Measurements from ENCODE around the gene IFFO2. TPM values are rescaled to one million over a fixed set of nuclear protein-coding genes. Genes with fewer than 3 reads are reported as not detected.

IFFO2 gene
- total RNA-seq, 1 experiment from 2014 or later = 15.6 TPM

- H2AFZ ChIP-seq (ENCODE audit: low read depth, low read length, poor library complexity, severe bottlenecking) = no peak overlapping the region
- no peak overlapping the region for H3K4me3 ChIP-seq (replicated peaks in 1 of 2; ENCODE audit: low read depth in 1 of 2, low read length in 2 of 2)
- no TSS peak for BruUV-seq (replicated peaks)
- H3K9me3 ChIP-seq (ENCODE audit: control insufficient read depth in 1 of 2, insufficient read depth in 1 of 2, low read depth in 1 of 2, low read length in 2 of 2) = no peaks in the 10 kb centered on the region
- H3K79me2 ChIP-seq (ENCODE audit: insufficient read depth, low read length) = peaks cover 62% of the 10 kb centered on the region
- no peaks in the 10 kb centered on the region for H3K27me3 ChIP-seq (ENCODE audit: insufficient read depth, low read length)
- intact Hi-C loops (cut with micrococcal nuclease) = no loop called here
- ATAC-seq = no peak
- H3K27ac ChIP-seq (ENCODE audit: low read depth, low read length) = peak overlapping the region; percentile 17; the same call in 1 of the 2 replicates
- H3K36me3 ChIP-seq (ENCODE audit: control insufficient read depth in 1 of 2, insufficient read depth in 2 of 2, low read length in 2 of 2) = no peaks in the 10 kb centered on the region
- H3K9me2 ChIP-seq (ENCODE audit: insufficient read depth) = no peaks in the 10 kb centered on the region
- peaks cover 36 to 58% of the 10 kb centered on the region in 2 experiments for H3K4me1 ChIP-seq (ENCODE audit: control insufficient read depth in 1 of 2, insufficient read depth in 2 of 2, low read length in 2 of 2)
- no peak overlapping the region for H3K9ac ChIP-seq (ENCODE audit: low read length)
- no peak overlapping the region; the same call in 1 of the 2 replicates for H3K4me2 ChIP-seq (ENCODE audit: low read length)
- ChIA-PET CTCF (interaction anchor here (1.0 to 2.1 kb wide), 3 partner anchors 10 to 16 kb away, joined by 5 to 14 read pairs (median 5); no protein-coding TSS in a partner anchor), POLR2A (no interaction called here), RAD21 (ENCODE audit: low non-redundant PET in 1 of 2, low total read pairs in 2 of 2, uncharacterized antibody in 2 of 2, unreplicated experiment in 2 of 2) (no interaction called here)
- DNase-seq (ENCODE audit: low read depth, low spot score) = no peak
- no peak for TF ChIP-seq JUND (IDR thresholded peaks at IDR 0.05)
- no peak for TF ChIP-seq MAX (IDR thresholded peaks at IDR 0.05)
- TF ChIP-seq EGR1 (IDR thresholded peaks at IDR 0.05; ENCODE audit: low read depth) = no peak
- no peak for TF ChIP-seq POLR2A (IDR thresholded peaks at IDR 0.05; ENCODE audit: borderline replicate concordance, extremely low read depth, insufficient read depth, insufficient read length)
- no peak for TF ChIP-seq EZH2phosphoT487 (IDR thresholded peaks at IDR 0.05; ENCODE audit: borderline replicate concordance)
- TF ChIP-seq FOSL1 (IDR thresholded peaks at IDR 0.05; ENCODE audit: low read depth) = no peak
- no peak for TF ChIP-seq YY1 (IDR thresholded peaks at IDR 0.05; ENCODE audit: extremely low read depth, insufficient replicate concordance, low read depth, low read length)
- TF ChIP-seq SRF (IDR thresholded peaks at IDR 0.05; ENCODE audit: low read depth) = no peak
- no peak for TF ChIP-seq CEBPB (IDR thresholded peaks at IDR 0.05; ENCODE audit: low read depth)
- TF ChIP-seq TCF7L2 (IDR thresholded peaks at IDR 0.05; ENCODE audit: borderline replicate concordance, extremely low read depth, insufficient read depth, insufficient read length) = no peak
- no peak for TF ChIP-seq CTCF (IDR thresholded peaks at IDR 0.05 in 2 of 3, conservative IDR thresholded peaks at IDR 0.05 in 1 of 3; ENCODE audit: borderline replicate concordance in 1 of 3, insufficient read depth in 1 of 3, low read depth in 2 of 3, low read length in 2 of 3)
- no peak for TF ChIP-seq ZNF274 (IDR thresholded peaks at IDR 0.05; ENCODE audit: low read depth, low read length)
- no peak for TF ChIP-seq ZFX (IDR thresholded peaks at IDR 0.05)
- TF ChIP-seq POLR2AphosphoS5 (IDR thresholded peaks at IDR 0.05; ENCODE audit: low read depth, low read length) = no peak
- TF ChIP-seq ELF1 (IDR thresholded peaks at IDR 0.05; ENCODE audit: borderline replicate concordance, low read depth) = no peak
- no peaks in the 10 kb centered on the region for H4K20me1 ChIP-seq (ENCODE audit: insufficient read depth)
These were observed 33.4 kb downstream of the IFFO2 start for GRCh38 chr1:18922848-18923755.
